Common myeloid progenitor, CD34-positive (primary cell): ENCODE data around the gene CEP55.
A peak's percentile ranks its signal among the peaks of the same experiment; 100 is the strongest.

Source experiments
- CTCF ChIA-PET: fragments of 350-600 bp; sonication (Branson Sonifier 250); formaldehyde crosslinking; loops from one replicate; lab custom pipeline; 2021; ENCODE audit warnings: antibody characterized with exemption; lab: Charles Lee
- POLR2A ChIA-PET: fragments of 350-600 bp; sonication (Branson Sonifier 250); formaldehyde crosslinking; loops from one replicate; lab custom pipeline; 2021; ENCODE audit warnings: antibody characterized with exemption; lab: Charles Lee
- DNase-seq, 3 donors: peaks; one replicate each; pipeline versions ENCODE4 v3.0.0 to v3.0.0-alpha.2; 2013
- H3K27ac ChIP-seq, 2 experiments: 1 replicate in 1 of 2; 2 replicates in 1 of 2; pipeline ENCODE4 v1.7.0; 2013; ENCODE audit warnings: inconsistent platforms in 2 of 2, low read length in 2 of 2, mild to moderate bottlenecking in 2 of 2, low read depth in 1 of 2, moderate library complexity in 1 of 2; ENCODE audit not compliant: severe bottlenecking in 2 of 2, insufficient read depth in 1 of 2, poor library complexity in 1 of 2
- H3K27me3 ChIP-seq, 5 experiments: replicated peaks in 2 of 5; 1 replicate in 3 of 5; 2 replicates in 2 of 5; pipeline versions ENCODE4 v1.6.1 to v1.7.0; 2013; ENCODE audit warnings: low read length in 4 of 5, mild to moderate bottlenecking in 2 of 5, moderate library complexity in 2 of 5, inconsistent platforms in 1 of 5; ENCODE audit not compliant: insufficient read depth in 5 of 5, control insufficient read depth in 4 of 5
- H3K36me3 ChIP-seq, 4 experiments: 1 replicate in 2 of 4; 2 replicates in 2 of 4; pipeline versions ENCODE4 v1.6.1 to v1.7.0; 2013; ENCODE audit warnings: low read length in 3 of 4, control low read depth in 1 of 4, mild to moderate bottlenecking in 1 of 4; ENCODE audit not compliant: control insufficient read depth in 4 of 4, insufficient read depth in 4 of 4
- H3K4me1 ChIP-seq, 4 experiments: 1 replicate in 3 of 4; 2 replicates in 1 of 4; pipeline versions ENCODE4 v1.6.1 to v1.7.1; 2013; ENCODE audit warnings: low read length in 3 of 4, mild to moderate bottlenecking in 3 of 4, control low read depth in 1 of 4, inconsistent platforms in 1 of 4, moderate library complexity in 1 of 4; ENCODE audit not compliant: control insufficient read depth in 4 of 4, insufficient read depth in 4 of 4; ENCODE audit errors: control extremely low read depth in 1 of 4
- H3K4me3 ChIP-seq, 7 experiments: 1 replicate in 4 of 7; 2 replicates in 3 of 7; pipeline versions ENCODE4 v1.5.1 to v1.7.0; 2013; ENCODE audit warnings: mild to moderate bottlenecking in 7 of 7, low read length in 6 of 7, moderate library complexity in 6 of 7, inconsistent platforms in 2 of 7, low read depth in 2 of 7, control low read depth in 1 of 7; ENCODE audit not compliant: insufficient read depth in 4 of 7, control insufficient read depth in 1 of 7; ENCODE audit errors: extremely low read depth in 1 of 7
- H3K9me3 ChIP-seq, 5 experiments: 1 replicate in 4 of 5; 2 replicates in 1 of 5; pipeline versions ENCODE4 v1.6.1 to v1.7.1; 2013; ENCODE audit warnings: low read length in 4 of 5, mild to moderate bottlenecking in 2 of 5, inconsistent platforms in 1 of 5, low read depth in 1 of 5, moderate library complexity in 1 of 5; ENCODE audit not compliant: control insufficient read depth in 4 of 5, insufficient read depth in 2 of 5; ENCODE audit errors: control extremely low read depth in 1 of 5
- WGBS: methylation state at CpG from one replicate; pipeline ENCODE4 v1.1.5; 2013; ENCODE audit not compliant: insufficient coverage; 5-methylcytosine and 5-hydroxymethylcytosine counted together

The CEP55 gene

DNA sequence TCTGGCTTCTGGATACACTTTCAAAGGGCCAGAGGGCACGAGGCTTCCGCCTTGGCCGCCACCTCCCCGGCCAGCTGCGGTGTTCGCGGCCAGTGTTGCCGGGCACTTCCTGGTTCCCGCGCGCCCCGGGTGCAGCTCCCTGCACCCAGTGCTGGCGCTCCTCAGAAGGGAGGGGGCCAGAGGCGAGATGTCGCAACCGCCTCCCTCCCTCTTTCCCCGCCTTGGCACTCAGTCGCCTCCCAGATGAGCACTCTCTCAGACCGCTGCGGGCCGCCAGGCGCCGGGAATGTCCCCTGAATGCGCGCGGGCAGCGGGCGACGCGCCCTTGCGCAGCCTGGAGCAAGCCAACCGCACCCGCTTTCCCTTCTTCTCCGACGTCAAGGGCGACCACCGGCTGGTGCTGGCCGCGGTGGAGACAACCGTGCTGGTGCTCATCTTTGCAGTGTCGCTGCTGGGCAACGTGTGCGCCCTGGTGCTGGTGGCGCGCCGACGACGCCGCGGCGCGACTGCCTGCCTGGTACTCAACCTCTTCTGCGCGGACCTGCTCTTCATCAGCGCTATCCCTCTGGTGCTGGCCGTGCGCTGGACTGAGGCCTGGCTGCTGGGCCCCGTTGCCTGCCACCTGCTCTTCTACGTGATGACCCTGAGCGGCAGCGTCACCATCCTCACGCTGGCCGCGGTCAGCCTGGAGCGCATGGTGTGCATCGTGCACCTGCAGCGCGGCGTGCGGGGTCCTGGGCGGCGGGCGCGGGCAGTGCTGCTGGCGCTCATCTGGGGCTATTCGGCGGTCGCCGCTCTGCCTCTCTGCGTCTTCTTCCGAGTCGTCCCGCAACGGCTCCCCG, 70.2 kb downstream of the CEP55 start, which contains the start of gene FFAR4:
Gene FFAR4 (plus strand): TSS at position 231 of the 842 bp plus-strand sequence. CDS start 56 bp downstream, at position 287.
- ChIA-PET POLR2A (no interaction called here), CTCF (interaction anchor here (0.7 kb wide), 1 partner anchor 11 kb away, joined by 3 read pairs; no protein-coding TSS in a partner anchor)
- Histone ChIP-seq H3K27me3 (peaks cover 0 to 54% (median 29%) of the 10 kb centered on the region in 5 experiments), H3K27ac (no peak within 1 kb of the TSS), H3K36me3 (no peaks in the 10 kb centered on the region), H3K4me3 (peak within 1 kb of the TSS; percentile 23 to 69 (median 52)), H3K4me1 (peaks cover 0 to 23% (median 17%) of the 10 kb centered on the region in 4 experiments), H3K9me3 (no peaks in the 10 kb centered on the region)
- WGBS: 2% methylated on average over 61 of the region's 85 CpGs
- DNase-seq: peak in 2 of 3 donors; percentile 30 to 48

DNA sequence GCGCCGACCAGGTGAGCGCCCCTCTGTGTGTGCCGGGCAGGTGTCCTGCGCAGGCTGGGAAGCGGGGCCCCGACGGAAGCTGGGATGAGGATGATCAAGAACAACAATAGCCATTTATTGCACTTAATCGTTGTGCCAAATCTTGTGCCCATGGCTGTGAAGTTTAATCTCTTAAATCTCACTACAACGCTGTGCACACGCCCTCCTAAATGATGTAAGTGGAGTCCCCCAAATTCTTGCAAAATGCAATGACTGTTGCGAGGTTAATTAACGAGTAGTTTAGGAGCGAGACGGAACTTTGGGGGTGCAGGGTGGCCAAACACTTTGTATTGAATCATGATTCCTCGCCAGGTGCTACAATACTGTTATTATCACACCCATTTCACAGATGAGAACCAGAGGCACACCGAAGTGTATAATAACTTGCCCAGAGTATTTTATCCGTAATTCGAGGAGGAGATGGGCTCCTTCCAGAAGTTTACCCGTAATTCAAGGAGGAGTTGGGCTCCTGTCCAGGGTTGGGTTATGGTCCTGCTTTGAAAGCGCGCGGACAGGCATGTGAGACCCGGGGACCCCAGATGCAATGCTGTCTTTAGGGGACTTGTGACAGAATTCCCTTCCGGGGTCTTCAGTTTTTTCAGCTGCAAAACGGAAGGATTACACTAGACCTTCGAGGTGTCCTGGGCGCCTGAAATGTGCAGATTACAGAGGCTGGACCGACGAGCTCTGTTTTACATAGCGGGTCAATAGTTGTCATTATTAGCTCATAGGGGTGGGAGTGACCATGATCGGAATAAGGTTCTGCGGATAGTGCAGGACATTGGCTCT, 71.1 kb downstream of the CEP55 start:
- CTCF ChIA-PET: interaction anchor here (0.8 to 1.1 kb wide), 4 partner anchors 11 to 111 kb away, joined by 3 to 5 read pairs (median 4); no protein-coding TSS in a partner anchor
- 20% methylated on average over 25 of the region's 33 CpGs for WGBS

DNA sequence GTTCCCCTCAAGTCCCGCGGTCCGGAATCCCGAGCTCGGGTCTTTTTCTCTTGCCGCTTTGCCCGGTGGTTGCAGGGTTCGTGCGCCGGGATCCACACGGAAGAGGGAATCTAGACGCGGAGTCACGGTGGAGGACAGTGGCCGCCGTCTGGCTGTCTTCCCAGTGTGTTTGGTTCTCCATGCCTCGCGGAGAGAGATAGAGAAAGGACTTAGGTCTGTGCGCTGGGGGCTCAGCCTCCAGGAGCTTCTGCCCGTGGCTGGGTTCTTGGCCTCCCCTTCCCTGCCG, 71.6 kb downstream of the CEP55 start:
- POLR2A ChIA-PET: no interaction called here
- 23% methylated on average over 16 of the region's 21 CpGs for WGBS
- Histone ChIP-seq H3K27me3 (peaks cover 0 to 54% (median 29%) of the 10 kb centered on the region in 5 experiments), H3K4me3 (no peak overlapping the region), H3K36me3 (no peaks in the 10 kb centered on the region), H3K27ac (no peak overlapping the region), H3K4me1 (peaks cover 0 to 36% (median 30%) of the 10 kb centered on the region in 4 experiments), H3K9me3 (no peaks in the 10 kb centered on the region)
- no peak for DNase-seq
- CTCF ChIA-PET: interaction anchor here (0.8 to 1.1 kb wide), 6 partner anchors 9 to 110 kb away, joined by 3 to 5 read pairs (median 3); no protein-coding TSS in a partner anchor

More for the DNA sequence above, 71.1 kb downstream of the CEP55 start:
- Histone ChIP-seq H3K36me3 (no peaks in the 10 kb centered on the region), H3K27me3 (peaks cover 0 to 54% (median 29%) of the 10 kb centered on the region in 5 experiments), H3K4me3 (peak overlapping the region in 4 of 7 experiments; percentile 33 to 69 (median 54)), H3K9me3 (no peaks in the 10 kb centered on the region), H3K27ac (no peak overlapping the region), H3K4me1 (peaks cover 0 to 31% (median 25%) of the 10 kb centered on the region in 4 experiments)
- no peak for DNase-seq
- POLR2A ChIA-PET: no interaction called here

DNA sequence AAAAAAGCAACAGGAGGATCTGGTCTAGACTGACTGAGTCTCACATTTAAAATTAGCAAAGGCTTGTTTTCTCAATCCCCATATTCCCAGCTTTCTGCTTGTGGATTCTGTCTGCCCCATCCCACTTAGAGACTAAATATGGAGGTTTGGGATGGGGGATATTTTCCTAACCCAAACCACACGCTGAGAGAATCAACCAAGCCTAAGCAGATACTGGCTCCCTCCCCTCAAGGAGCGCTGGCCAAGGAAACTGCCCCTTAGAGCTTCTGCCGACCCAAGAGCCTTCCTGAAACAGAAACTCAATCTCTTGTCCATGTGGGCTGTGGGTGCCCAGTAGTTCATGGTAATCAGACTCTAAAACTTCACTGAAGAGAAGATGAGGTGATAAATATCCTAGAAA, 74.0 kb downstream of the CEP55 start:
- H3K36me3 ChIP-seq: no peaks in the 10 kb centered on the region
- peaks cover 2 to 49% (median 43%) of the 10 kb centered on the region in 4 experiments for H3K4me1 ChIP-seq
- 83% methylated on average over 2 of the region's 3 CpGs for WGBS
- H3K9me3 ChIP-seq: no peaks in the 10 kb centered on the region
- peaks cover 0 to 46% (median 26%) of the 10 kb centered on the region in 5 experiments for H3K27me3 ChIP-seq
- no peak for DNase-seq
- POLR2A ChIA-PET: no interaction called here
- no peak overlapping the region for H3K27ac ChIP-seq
- CTCF ChIA-PET: interaction anchor here (0.6 kb wide), 1 partner anchor 221 kb away, joined by 3 read pairs; no protein-coding TSS in a partner anchor
- no peak overlapping the region for H3K4me3 ChIP-seq

DNA sequence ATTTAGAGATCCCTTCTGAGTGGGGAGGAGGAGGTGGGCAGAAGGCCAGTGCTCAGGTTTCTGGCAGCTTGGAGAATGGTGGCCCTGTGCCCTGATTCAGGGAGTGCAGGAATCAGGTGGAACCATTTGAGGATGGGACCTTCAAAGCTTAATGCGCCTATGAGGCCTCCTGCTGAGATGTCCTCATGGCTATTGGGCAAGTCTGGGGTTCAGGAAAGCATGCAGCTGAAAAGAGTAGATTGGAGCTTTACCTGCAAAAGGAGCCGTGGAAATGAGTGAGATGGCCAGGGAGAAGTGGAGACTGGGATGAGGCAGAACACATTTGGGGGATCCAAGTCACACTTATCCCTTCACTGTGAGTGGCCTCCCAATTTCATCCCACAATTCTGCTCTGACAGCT, 76.2 kb downstream of the CEP55 start:
- ChIA-PET CTCF (interaction anchor here (0.7 to 1.6 kb wide), 3 partner anchors 9 to 90 kb away, joined by 3 to 5 read pairs (median 3); partner anchors contain the start of gene MYOF), POLR2A (no interaction called here)
- peaks cover 0 to 24% (median 11%) of the 10 kb centered on the region in 5 experiments for H3K27me3 ChIP-seq
- WGBS: 100% methylated on average over 1 of the region's 2 CpGs
- peak overlapping the region in 4 of 7 experiments; percentile 34 to 48 (median 37) for H3K4me3 ChIP-seq
- peaks cover 2 to 33% (median 29%) of the 10 kb centered on the region in 4 experiments for H3K4me1 ChIP-seq
- no peaks in the 10 kb centered on the region for H3K9me3 ChIP-seq
- no peaks in the 10 kb centered on the region for H3K36me3 ChIP-seq
- H3K27ac ChIP-seq: no peak overlapping the region
- DNase-seq: no peak

DNA sequence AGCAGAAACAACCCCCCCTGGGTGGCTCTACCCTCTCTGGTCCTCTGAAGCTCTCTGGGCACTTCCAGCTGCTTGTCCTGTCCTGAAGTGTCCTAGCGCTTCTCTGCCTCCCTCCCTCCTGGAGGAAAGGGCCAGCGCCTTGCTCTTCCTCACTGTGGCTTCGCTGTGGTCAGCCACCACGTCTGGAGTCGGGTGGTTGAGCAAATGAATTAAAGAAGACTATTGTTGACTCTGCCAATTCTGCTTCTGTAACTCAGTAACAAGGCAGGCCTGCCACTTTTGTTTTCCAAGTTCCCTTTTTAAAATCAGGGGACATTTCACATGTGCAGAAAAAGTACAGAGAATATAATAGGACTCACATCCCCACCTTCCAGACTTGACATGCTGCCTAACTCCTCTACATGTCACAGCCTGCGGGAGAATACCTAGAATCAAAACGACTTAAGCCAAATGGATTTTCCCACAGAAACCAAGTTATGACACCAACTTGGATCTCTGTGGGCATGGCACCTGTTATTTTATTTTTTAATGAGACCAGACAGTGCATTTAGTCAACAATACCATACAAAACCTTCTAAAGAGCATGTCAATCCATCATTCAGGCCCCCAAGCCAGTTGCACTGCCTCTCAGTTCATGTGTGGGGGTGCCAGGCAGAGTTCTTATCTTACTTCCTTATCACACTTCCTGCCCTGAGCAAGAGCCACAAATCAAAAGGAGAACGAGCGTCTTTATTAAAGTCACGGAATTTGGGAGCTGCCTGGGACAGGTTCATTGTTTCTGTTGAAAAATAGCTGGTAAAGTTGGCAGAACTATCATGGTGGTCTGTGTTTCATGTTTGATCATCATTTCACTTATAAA, 76.9 kb downstream of the CEP55 start:
- Histone ChIP-seq H3K27me3 (peaks cover 0 to 17% (median 5%) of the 10 kb centered on the region in 5 experiments), H3K4me1 (peaks cover 2 to 33% (median 23%) of the 10 kb centered on the region in 4 experiments), H3K27ac (no peak overlapping the region), H3K4me3 (peak overlapping the region in 4 of 7 experiments; percentile 34 to 48 (median 38)), H3K36me3 (no peaks in the 10 kb centered on the region), H3K9me3 (no peaks in the 10 kb centered on the region)
- ChIA-PET POLR2A (no interaction called here), CTCF (interaction anchor here (0.8 to 1.6 kb wide), 3 partner anchors 10 to 18 kb away, joined by 3 to 5 read pairs (median 3); no protein-coding TSS in a partner anchor)
- DNase-seq: peak; percentile 45 to 73 (median 67)
- 0% methylated on average over 3 of the region's 10 CpGs for WGBS
